Endothelial cell of umbilical vein (primary cell): ENCODE measurements around the gene ZNF516. TPM values are rescaled to one million over a fixed set of nuclear protein-coding genes. Genes with fewer than 3 reads are reported as not detected.

Experiments
- BruUV-seq: library from RNA; stranded (reverse); fragments of 400-500 nt; replicated peaks from 2 replicates; lab custom pipeline; 2021; lab: Mats Ljungman, UMichigan
- CTCF ChIA-PET: fragments of 300-600, 350-600 bp; sonication (Branson Sonifier 250); formaldehyde crosslinking; loops from one replicate; lab custom pipeline; 2021; ENCODE audit warnings: antibody characterized with exemption, inconsistent platforms; lab: Charles Lee
- POLR2A ChIA-PET: fragments of 300-600, 350-600 bp; sonication (Branson Sonifier 250); formaldehyde crosslinking; loops from one replicate; lab custom pipeline; 2021; ENCODE audit warnings: antibody characterized with exemption, inconsistent platforms; lab: Charles Lee
- DNase-seq: peaks from one replicate; pipeline ENCODE4 v3.0.0-alpha.2; 2011; ENCODE audit warnings: low read depth, low spot score
- FAIRE-seq: peaks from 2 replicates; lab custom pipeline; 2011; peaks lifted over from hg19 to GRCh38; lab: Jason Lieb, UNC
- H2AFZ ChIP-seq: 2 replicates; pipeline ENCODE4 v1.6.0; 2012; ENCODE audit warnings: low read depth, low read length, control low read depth, inconsistent platforms
- H3K27ac ChIP-seq: 2 replicates; pipeline ENCODE4 v1.5.1; 2011; ENCODE audit warnings: low read depth, mild to moderate bottlenecking, control low read depth, low read length, moderate library complexity; ENCODE audit not compliant: insufficient read depth
- H3K27me3 ChIP-seq, 2 experiments: 2 replicates each; pipeline versions ENCODE4 v1.6.0 to v1.6.1; 2011; ENCODE audit warnings: low read length in 2 of 2, mixed read lengths in 1 of 2; ENCODE audit not compliant: control insufficient read depth in 2 of 2, insufficient read depth in 2 of 2
- H3K36me3 ChIP-seq, 2 experiments: 2 replicates in 1 of 2; 3 replicates in 1 of 2; pipeline ENCODE4 v1.5.1; 2011; ENCODE audit warnings: low read length in 2 of 2, mild to moderate bottlenecking in 1 of 2, moderate library complexity in 1 of 2; ENCODE audit not compliant: control insufficient read depth in 2 of 2, insufficient read depth in 2 of 2; ENCODE audit errors: extremely low read depth in 1 of 2
- H3K4me1 ChIP-seq: 3 replicates; pipeline ENCODE4 v1.5.1; 2011; ENCODE audit warnings: mild to moderate bottlenecking, low read length; ENCODE audit not compliant: control insufficient read depth, insufficient read depth; ENCODE audit errors: extremely low read depth
- H3K4me2 ChIP-seq: 2 replicates; pipeline ENCODE4 v1.6.1; 2011; ENCODE audit warnings: low read length, control low read depth, mixed read lengths; ENCODE audit not compliant: insufficient read depth
- H3K4me3 ChIP-seq, 3 experiments: fragments of 200-600 bp in 1 of 3; sonication (generic), shearing (Covaris generic) in 1 of 3; replicated peaks in 1 of 3; 2 replicates each; pipeline ENCODE4 v1.5.1; 2011 to 2016; ENCODE audit warnings: control low read depth in 3 of 3, low read length in 3 of 3, mild to moderate bottlenecking in 2 of 3, inconsistent platforms in 1 of 3, low read depth in 1 of 3, moderate library complexity in 1 of 3; ENCODE audit not compliant: insufficient read depth in 1 of 3
- H3K79me2 ChIP-seq: 2 replicates; pipeline ENCODE4 v1.6.0; 2012; ENCODE audit warnings: low read length, inconsistent platforms; ENCODE audit not compliant: control insufficient read depth, insufficient read depth
- H3K9ac ChIP-seq: replicated peaks from 2 replicates; pipeline ENCODE3; 2011; ENCODE audit warnings: low read length, control low read depth; ENCODE audit not compliant: insufficient read depth; ENCODE audit errors: extremely low read depth
- H3K9me1 ChIP-seq: replicated peaks from 3 replicates; pipeline ENCODE4 v1.6.0; 2011; ENCODE audit warnings: mild to moderate bottlenecking, low read length; ENCODE audit not compliant: control insufficient read depth, insufficient read depth; ENCODE audit errors: extremely low read depth
- H3K9me3 ChIP-seq: replicated peaks from 2 replicates; pipeline ENCODE4 v1.5.1; 2012; ENCODE audit warnings: low read length, inconsistent platforms; ENCODE audit not compliant: control insufficient read depth, insufficient read depth
- H4K20me1 ChIP-seq: replicated peaks from 2 replicates; pipeline ENCODE3; 2011; ENCODE audit warnings: mild to moderate bottlenecking, low read length; ENCODE audit not compliant: control insufficient read depth, insufficient read depth; ENCODE audit errors: extremely low read depth
- CTCF ChIP-seq, 2 donors: IDR thresholded peaks; 1 replicate in 1 of 2; 2 replicates in 1 of 2; pipeline ENCODE4 v1.5.1; 2011; ENCODE audit warnings: low read length in 2 of 2, mild to moderate bottlenecking in 2 of 2, moderate library complexity in 2 of 2, control low read depth in 1 of 2, inconsistent platforms in 1 of 2, low read depth in 1 of 2; ENCODE audit not compliant: insufficient read depth in 1 of 2; ENCODE audit errors: extremely low read depth in 1 of 2
- FOS ChIP-seq: IDR thresholded peaks from 2 replicates; pipeline ENCODE4 v1.6.1; 2011; ENCODE audit warnings: mild to moderate bottlenecking, low read length, moderate library complexity, borderline replicate concordance; ENCODE audit not compliant: insufficient read depth
- GATA2 ChIP-seq: IDR thresholded peaks from 2 replicates; pipeline ENCODE4 v1.7.0; 2011; ENCODE audit warnings: low read depth, mild to moderate bottlenecking, moderate library complexity, mixed read lengths, low read length; ENCODE audit not compliant: insufficient read length, insufficient read depth
- MAX ChIP-seq: IDR thresholded peaks from 2 replicates; pipeline ENCODE4 v1.6.1; 2011; ENCODE audit not compliant: insufficient read depth, insufficient read length
- POLR2A ChIP-seq: IDR thresholded peaks from 2 replicates; pipeline ENCODE4 v1.6.1; 2012; ENCODE audit warnings: low read depth, mild to moderate bottlenecking, control low read depth, low read length
- POLR2AphosphoS5 ChIP-seq: IDR thresholded peaks from 2 replicates; pipeline ENCODE4 v1.6.1; 2012; ENCODE audit warnings: low read depth, mild to moderate bottlenecking, control low read depth, low read length, moderate library complexity; ENCODE audit not compliant: insufficient read depth
- dilution Hi-C: fragments of 300-500 bp; cut with MboI; formaldehyde crosslinking; loops from one replicate; pipeline ENCODE4 v1.15.0; 2019; ENCODE audit warnings: low sequenced_read_pairs; ENCODE audit not compliant: extremely low pct_ligation_motif_present
- intact Hi-C: fragments of 100-400 bp; cut with micrococcal nuclease; formaldehyde crosslinking; loops from one replicate; pipeline ENCODE4 v1.10.0; 2022
- polyA plus RNA-seq, 4 experiments: library from polyadenylated mRNA; depleted of rRNA in 3 of 4; stranded (reverse) in 3 of 4; unstranded in 1 of 4; fragments of >200 nt; gene quantifications; 2 replicates each; pipeline versions ENCODE4 v1.2.1 to v1.2.3, GENCODE V29; 2011 to 2012; ENCODE audit warnings: missing spikeins in 1 of 4
- total RNA-seq: library from RNA; stranded (reverse); gene quantifications from 2 replicates; pipeline ENCODE4 v1.2.3, GENCODE V29; 2021

Gene ZNF516
- total and polyA plus RNA-seq, 2 donors (not counting 3 experiments of a cell fraction or from before 2014, with no cell fraction given), result 3.6 to 19.1 TPM

GRCh38 chr18:76436342-76436741, 58.7 kb downstream of the ZNF516 start:
- no peaks in the 10 kb centered on the region for H4K20me1 ChIP-seq
- no peak overlapping the region for H3K27ac ChIP-seq
- no TSS peak for BruUV-seq
- DNase-seq (no peak), FAIRE-seq (no peak)
- H2AFZ ChIP-seq, result no peak overlapping the region
- no peak overlapping the region for H3K9ac ChIP-seq
- ChIA-PET POLR2A (no interaction called here), CTCF (no interaction called here)
- H3K27me3 ChIP-seq, result no peaks in the 10 kb centered on the region
- intact Hi-C loops, result no loop called here
- no peaks in the 10 kb centered on the region for H3K4me1 ChIP-seq
- no peak overlapping the region for H3K4me2 ChIP-seq
- TF ChIP-seq POLR2A (no peak), POLR2AphosphoS5 (no peak), GATA2 (no peak), MAX (no peak), FOS (no peak)
- no peaks in the 10 kb centered on the region for H3K36me3 ChIP-seq
- dilution Hi-C loops, result no loop called here
- no peaks in the 10 kb centered on the region for H3K79me2 ChIP-seq
- H3K4me3 ChIP-seq, result no peak overlapping the region
- no peaks in the 10 kb centered on the region for H3K9me3 ChIP-seq
- H3K9me1 ChIP-seq, result no peaks in the 10 kb centered on the region

GRCh38 chr18:76435316-76435989, 59.6 kb downstream of the ZNF516 start:
- FAIRE-seq, result no peak
- H2AFZ ChIP-seq, result no peak overlapping the region
- no TSS peak for BruUV-seq
- dilution Hi-C loops, result no loop called here
- H3K9me1 ChIP-seq, result no peaks in the 10 kb centered on the region
- H3K9ac ChIP-seq, result no peak overlapping the region
- H4K20me1 ChIP-seq, result no peaks in the 10 kb centered on the region
- intact Hi-C loops, result no loop called here
- no peak overlapping the region for H3K4me3 ChIP-seq
- no peaks in the 10 kb centered on the region for H3K9me3 ChIP-seq
- no peak overlapping the region for H3K27ac ChIP-seq
- ChIA-PET CTCF (no interaction called here), POLR2A (no interaction called here)
- no peaks in the 10 kb centered on the region for H3K27me3 ChIP-seq
- H3K4me1 ChIP-seq, result no peaks in the 10 kb centered on the region
- TF ChIP-seq CTCF (IDR thresholded peaks at IDR 0.05; ENCODE audit: extremely low read depth in 1 of 2, insufficient read depth in 1 of 2, low read depth in 1 of 2, low read length in 2 of 2), result no peak
- no peak for TF ChIP-seq MAX
- TF ChIP-seq POLR2A, result no peak
- H3K79me2 ChIP-seq, result no peaks in the 10 kb centered on the region
- H3K36me3 ChIP-seq, result no peaks in the 10 kb centered on the region
- no peak overlapping the region for H3K4me2 ChIP-seq
- DNase-seq, result no peak
